GM12865 (cell line): ENCODE results near the gene LRRC34.

Experiments used
- DNase-seq: peaks from one replicate; pipeline ENCODE4 v3.0.0; 2010; ENCODE audit warnings: low read depth
- H3K4me3 ChIP-seq: 2 replicates; pipeline ENCODE4 v1.5.1; 2011; ENCODE audit warnings: mild to moderate bottlenecking, low read depth, low read length, control low read depth
- TF ChIP-seq, protein P1 (sequence below): IDR thresholded peaks from 2 replicates; pipeline ENCODE4 v1.5.1; 2011; ENCODE audit warnings: low read length, control low read depth, low read depth, inconsistent platforms; ENCODE audit not compliant: insufficient read depth; ENCODE audit errors: missing control alignments

The LRRC34 gene

DNA sequence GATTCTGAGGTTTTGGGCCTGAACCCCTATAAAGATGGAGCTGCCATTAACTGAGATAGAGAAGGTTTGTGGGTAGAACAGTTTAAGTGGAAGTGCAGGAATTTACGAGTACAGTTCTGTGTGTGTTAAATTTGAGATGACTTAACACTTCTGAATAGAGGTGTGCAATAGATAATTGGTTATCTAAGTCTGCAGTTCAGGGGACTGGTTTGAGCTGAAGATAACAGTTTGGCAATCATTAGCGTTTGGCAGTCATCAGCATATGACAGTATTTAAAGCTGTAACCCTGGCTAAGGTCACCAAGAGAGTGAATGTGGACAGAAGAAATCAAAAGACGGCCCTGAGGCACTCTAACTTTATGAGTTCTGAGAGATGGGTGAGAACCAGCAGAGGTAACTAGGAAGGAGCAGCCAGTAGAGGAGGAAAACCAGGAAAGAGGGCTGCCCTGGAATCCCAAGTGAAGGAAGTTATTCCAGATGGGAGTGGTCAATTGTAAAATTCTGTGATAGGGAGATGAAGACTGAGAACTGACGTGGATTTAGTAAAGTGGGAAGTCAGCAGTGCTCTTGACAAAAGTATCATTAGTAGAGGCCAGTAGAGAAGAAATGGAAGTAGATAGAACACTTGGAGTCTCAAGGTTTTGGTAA is 31.4 kb downstream of the LRRC34 start:
- H3K4me3 ChIP-seq, result no peak overlapping the region
- DNase-seq, result no peak
- TF ChIP-seq, protein P1, sequence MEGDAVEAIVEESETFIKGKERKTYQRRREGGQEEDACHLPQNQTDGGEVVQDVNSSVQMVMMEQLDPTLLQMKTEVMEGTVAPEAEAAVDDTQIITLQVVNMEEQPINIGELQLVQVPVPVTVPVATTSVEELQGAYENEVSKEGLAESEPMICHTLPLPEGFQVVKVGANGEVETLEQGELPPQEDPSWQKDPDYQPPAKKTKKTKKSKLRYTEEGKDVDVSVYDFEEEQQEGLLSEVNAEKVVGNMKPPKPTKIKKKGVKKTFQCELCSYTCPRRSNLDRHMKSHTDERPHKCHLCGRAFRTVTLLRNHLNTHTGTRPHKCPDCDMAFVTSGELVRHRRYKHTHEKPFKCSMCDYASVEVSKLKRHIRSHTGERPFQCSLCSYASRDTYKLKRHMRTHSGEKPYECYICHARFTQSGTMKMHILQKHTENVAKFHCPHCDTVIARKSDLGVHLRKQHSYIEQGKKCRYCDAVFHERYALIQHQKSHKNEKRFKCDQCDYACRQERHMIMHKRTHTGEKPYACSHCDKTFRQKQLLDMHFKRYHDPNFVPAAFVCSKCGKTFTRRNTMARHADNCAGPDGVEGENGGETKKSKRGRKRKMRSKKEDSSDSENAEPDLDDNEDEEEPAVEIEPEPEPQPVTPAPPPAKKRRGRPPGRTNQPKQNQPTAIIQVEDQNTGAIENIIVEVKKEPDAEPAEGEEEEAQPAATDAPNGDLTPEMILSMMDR, result no peak

DNA sequence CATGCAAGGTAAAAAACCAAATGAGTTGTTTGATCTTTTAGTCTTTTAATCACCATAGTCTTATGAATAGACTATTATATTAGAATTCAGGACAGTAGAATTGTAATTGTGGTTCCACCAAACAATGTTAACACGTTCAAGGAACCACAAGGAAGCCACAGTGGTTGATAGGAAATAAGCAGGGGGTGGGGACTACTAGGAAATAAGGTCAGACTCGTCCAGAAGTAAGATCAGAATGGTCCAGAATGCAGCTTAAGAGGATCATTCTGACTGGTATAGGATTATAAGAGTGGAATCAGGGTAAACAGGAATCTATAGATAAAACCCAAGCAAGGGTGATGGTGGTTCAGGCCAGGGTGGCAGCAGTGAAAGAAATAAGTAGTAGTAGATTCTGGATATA is 32.0 kb downstream of the LRRC34 start:
- H3K4me3 ChIP-seq, result no peak overlapping the region
- TF ChIP-seq, protein P1, result no peak
- DNase-seq, result no peak

DNA sequence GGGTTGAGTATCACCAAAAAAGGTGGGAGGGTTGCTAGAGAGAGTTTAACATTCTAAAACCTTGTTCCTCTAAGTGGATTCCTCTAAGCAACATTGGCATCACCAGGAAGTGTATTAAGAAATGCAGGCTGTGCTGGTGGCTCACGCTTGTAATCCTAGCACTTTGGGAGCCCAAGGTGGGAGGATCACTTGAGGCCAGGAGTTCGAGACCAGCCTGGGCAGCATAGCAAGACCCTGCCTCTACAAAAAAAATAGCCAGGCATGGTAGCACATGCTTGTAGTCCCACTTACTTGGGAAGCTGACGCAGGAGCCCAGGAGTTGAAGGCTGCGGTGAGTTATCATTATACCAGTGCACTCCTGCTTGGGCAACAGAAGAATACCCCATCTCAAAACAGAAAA is 34.9 kb downstream of the LRRC34 start:
- no peak for DNase-seq
- TF ChIP-seq, protein P1, result no peak
- H3K4me3 ChIP-seq, result no peak overlapping the region

DNA sequence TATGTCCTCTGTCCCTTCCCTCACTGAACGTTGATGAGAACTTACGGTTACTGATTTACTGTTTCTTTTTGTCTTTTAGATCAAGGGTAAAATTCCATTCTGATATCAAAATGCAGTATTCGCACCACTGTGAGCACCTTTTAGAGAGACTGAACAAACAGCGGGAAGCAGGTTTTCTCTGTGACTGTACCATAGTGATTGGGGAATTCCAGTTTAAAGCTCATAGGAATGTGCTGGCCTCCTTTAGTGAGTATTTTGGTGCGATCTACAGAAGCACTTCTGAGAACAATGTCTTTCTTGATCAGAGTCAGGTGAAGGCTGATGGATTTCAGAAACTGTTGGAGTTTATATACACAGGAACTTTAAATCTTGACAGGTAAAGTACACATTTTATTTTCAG is 38.5 kb downstream of the LRRC34 start:
- H3K4me3 ChIP-seq, result peak overlapping the region; percentile 80
- no peak for DNase-seq
- TF ChIP-seq, protein P1, result no peak

DNA sequence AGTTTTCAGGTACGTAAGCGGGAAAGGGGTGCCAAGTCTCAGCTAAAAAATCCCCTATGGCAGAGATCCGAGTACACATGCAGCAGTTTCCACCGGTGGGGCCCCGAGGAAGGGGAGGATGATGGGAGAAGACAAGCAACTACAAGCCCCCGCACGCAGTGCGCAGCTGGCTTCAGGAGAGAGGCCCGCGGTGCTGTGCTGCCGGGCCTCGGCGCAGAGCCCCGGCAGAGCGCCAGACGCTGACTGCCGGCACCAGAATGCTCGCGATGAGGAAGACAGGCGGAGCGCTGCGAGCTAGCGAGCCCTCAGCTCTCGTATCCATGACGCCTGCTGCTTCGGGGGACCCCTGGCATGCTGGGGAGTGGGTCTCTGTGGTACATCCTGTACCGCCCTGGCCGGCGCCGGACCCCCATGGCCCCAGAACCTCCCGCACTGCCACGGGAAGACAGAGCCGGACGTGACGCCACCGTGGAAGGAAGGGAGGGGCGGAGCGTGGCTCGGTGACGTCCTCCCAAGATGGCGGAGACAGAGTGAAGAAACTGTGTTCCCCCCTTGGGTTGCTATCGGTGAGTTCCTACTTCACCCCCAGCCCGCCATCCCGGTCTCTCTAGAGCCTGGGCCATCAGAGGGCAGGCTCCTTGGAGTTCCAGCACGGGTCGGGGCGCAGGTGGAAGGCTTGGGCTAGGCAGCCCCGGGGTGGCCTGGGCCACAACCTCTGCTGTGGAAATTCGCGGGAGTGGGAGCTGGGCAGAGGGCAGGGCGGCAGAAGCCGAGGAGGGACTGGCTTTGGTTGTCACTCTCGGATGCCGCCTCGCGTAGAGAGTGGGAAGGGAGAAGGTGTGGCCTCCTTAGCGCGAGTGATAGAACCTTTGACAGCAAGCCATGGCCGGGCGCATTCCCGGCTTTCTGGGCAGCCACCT is 39.5 kb downstream of the LRRC34 start, which contains the start of gene MYNN:
MYNN (plus strand) TSS at position 500 of the 920 bp plus-strand sequence. CDS start 900 bp downstream, outside the sequence.
- peak; percentile 95 for DNase-seq
- H3K4me3 ChIP-seq, result peak within 1 kb of the TSS; percentile 80
- TF ChIP-seq, protein P1, result no peak

DNA sequence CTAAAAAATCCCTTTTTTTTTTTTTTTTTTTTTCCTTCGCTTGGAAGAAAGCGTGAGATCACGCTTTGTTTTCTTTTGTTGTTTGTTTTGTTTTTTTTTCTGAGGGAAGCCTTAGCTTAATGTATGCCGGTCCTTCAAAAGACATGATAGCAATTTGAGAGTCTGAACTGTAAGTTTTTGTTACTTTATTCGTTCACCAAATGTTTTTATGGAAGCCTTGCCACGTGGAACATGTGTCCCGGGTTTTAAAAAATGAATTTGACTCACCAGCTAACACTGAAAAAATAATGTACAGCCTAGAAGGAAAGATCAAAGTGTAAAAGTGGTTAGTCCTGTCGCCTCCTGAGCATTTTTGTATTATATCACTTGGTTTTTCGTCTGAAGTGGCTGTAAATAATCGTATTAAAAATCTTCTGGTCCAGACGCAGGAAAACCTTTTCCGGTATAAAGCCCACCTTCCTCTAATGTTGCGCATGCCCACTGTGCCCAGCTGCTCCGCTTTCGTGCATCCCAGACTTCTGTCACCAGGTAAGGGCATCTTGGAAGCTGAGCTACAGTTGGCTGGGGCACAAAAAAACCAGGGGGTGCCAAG is 40.3 kb downstream of the LRRC34 start:
- peak; percentile 84 for DNase-seq
- peak overlapping the region; percentile 80 for H3K4me3 ChIP-seq
- TF ChIP-seq, protein P1, result no peak
